Ammon's horn (tissue), 1 donor: Measurements from ENCODE around the gene CKB.

Experiments
- DNase-seq: peaks from one replicate; pipeline ENCODE4 v3.0.0-alpha.2; 2016; ENCODE audit warnings: low spot score

Gene CKB

GRCh38 chr14:103549361-103550311 lies 27.0 kb upstream of the CKB start:
- DNase-seq, result peak; percentile 93

- peak; percentile 73 for DNase-seq
Observed at GRCh38 chr14:103548463-103549351, 26.1 kb upstream of the CKB start.

- no peak for DNase-seq
Observed at GRCh38 chr14:103547941-103548462, 25.4 kb upstream of the CKB start.

- DNase-seq, result no peak
Observed at GRCh38 chr14:103547455-103547940, 24.9 kb upstream of the CKB start.

- peak; percentile 84 for DNase-seq
Observed at GRCh38 chr14:103546652-103547454, 24.2 kb upstream of the CKB start.

GRCh38 chr14:103545915-103546651 lies 23.5 kb upstream of the CKB start:
- DNase-seq, result no peak

GRCh38 chr14:103545219-103545914 lies 22.7 kb upstream of the CKB start:
- DNase-seq, result no peak

GRCh38 chr14:103544388-103545218 lies 22.0 kb upstream of the CKB start:
- peak; percentile 93 for DNase-seq

GRCh38 chr14:103543721-103544387 lies 21.2 kb upstream of the CKB start:
- peak; percentile 61 for DNase-seq

GRCh38 chr14:103543140-103543539 lies 20.5 kb upstream of the CKB start:
- DNase-seq, result no peak

- peak; percentile 95 for DNase-seq
Observed at GRCh38 chr14:103542605-103543088, 20.0 kb upstream of the CKB start.

- no peak for DNase-seq
Observed at GRCh38 chr14:103541709-103542604, 19.3 kb upstream of the CKB start.

GRCh38 chr14:103540821-103541708 lies 18.4 kb upstream of the CKB start:
- no peak for DNase-seq

GRCh38 chr14:103539056-103539825 lies 16.6 kb upstream of the CKB start:
- DNase-seq, result no peak

GRCh38 chr14:103538291-103539055 lies 15.8 kb upstream of the CKB start:
- no peak for DNase-seq
